Measurements from ENCODE around the gene CEPT1. TPM values are rescaled to one million over a fixed set of nuclear protein-coding genes. Genes with fewer than 3 reads are reported as not detected.

The CEPT1 gene
- total RNA-seq, 6 donors from 2014 or later, result 27.2 to 71.7 (median 35.3) TPM

- Histone ChIP-seq H3K9me3 (no peaks in the 10 kb centered on the region), H3K4me1 (peaks cover 41 to 66% (median 57%) of the 10 kb centered on the region in 4 donors), H3K27me3 (no peaks in the 10 kb centered on the region), H3K4me3 (no peak overlapping the region), H3K36me3 (peaks cover 13 to 49% (median 30%) of the 10 kb centered on the region in 4 donors), H3K27ac (peak overlapping the region; percentile 73 to 84 (median 82))
- ATAC-seq (ENCODE audit: low FRiP score in 2 of 2) (no peak), DNase-seq (no peak)
- no peak for TF ChIP-seq POLR2AphosphoS5 (IDR thresholded peaks at IDR 0.05)
- TF ChIP-seq EP300 (IDR thresholded peaks at IDR 0.05), result no peak
- TF ChIP-seq POLR2A (IDR thresholded peaks at IDR 0.05), result no peak
- TF ChIP-seq CTCF (IDR thresholded peaks at IDR 0.05), result no peak
- WGBS, 2 donors, result 94 to 98% methylated on average over 5 of the region's 5 CpGs
Measured at GRCh38 chr1:111192074-111192473, 52.1 kb downstream of the CEPT1 start.

GRCh38 chr1:111192658-111193519, 52.9 kb downstream of the CEPT1 start:
- Histone ChIP-seq H3K36me3 (peaks cover 5 to 48% (median 26%) of the 10 kb centered on the region in 4 donors), H3K4me1 (peaks cover 41 to 72% (median 60%) of the 10 kb centered on the region in 4 donors), H3K4me3 (peak overlapping the region in 1 of 4 donors; percentile 13), H3K9me3 (no peaks in the 10 kb centered on the region), H3K27me3 (no peaks in the 10 kb centered on the region), H3K27ac (peak overlapping the region; percentile 73 to 84 (median 82))
- WGBS, 2 donors, result 22 to 31% methylated on average over 10 of the region's 10 CpGs
- peak in 1 of 2 donors; percentile 44 for ATAC-seq (ENCODE audit: low FRiP score in 2 of 2)
- DNase-seq, result peak in 1 of 2 donors; percentile 67
- TF ChIP-seq POLR2AphosphoS5 (IDR thresholded peaks at IDR 0.05) (peak in 1 of 2 donors; percentile 13), EP300 (IDR thresholded peaks at IDR 0.05) (peak in 3 of 4 donors; percentile 11 to 56 (median 33)), POLR2A (IDR thresholded peaks at IDR 0.05) (no peak), CTCF (IDR thresholded peaks at IDR 0.05) (no peak)

- Histone ChIP-seq H3K9me3 (no peaks in the 10 kb centered on the region), H3K27me3 (no peaks in the 10 kb centered on the region), H3K4me1 (peaks cover 41 to 76% (median 63%) of the 10 kb centered on the region in 4 donors), H3K4me3 (no peak overlapping the region), H3K27ac (peak overlapping the region; percentile 73 to 84 (median 82)), H3K36me3 (peaks cover 0 to 42% (median 19%) of the 10 kb centered on the region in 4 donors)
- TF ChIP-seq EP300 (IDR thresholded peaks at IDR 0.05) (no peak), POLR2AphosphoS5 (IDR thresholded peaks at IDR 0.05) (no peak), CTCF (IDR thresholded peaks at IDR 0.05) (no peak), POLR2A (IDR thresholded peaks at IDR 0.05) (no peak)
- DNase-seq (no peak), ATAC-seq (ENCODE audit: low FRiP score in 2 of 2) (no peak)
- WGBS, 2 donors, result 89 to 99% methylated on average over 3 of the region's 3 CpGs
Measured at GRCh38 chr1:111193712-111194480, 53.9 kb downstream of the CEPT1 start.

GRCh38 chr1:111195002-111195684, 55.1 kb downstream of the CEPT1 start:
- Histone ChIP-seq H3K27me3 (no peaks in the 10 kb centered on the region), H3K36me3 (peaks cover 0 to 33% (median 17%) of the 10 kb centered on the region in 4 donors), H3K4me1 (peaks cover 39 to 85% (median 64%) of the 10 kb centered on the region in 4 donors), H3K4me3 (no peak overlapping the region), H3K27ac (peak overlapping the region in 2 of 4 donors; percentile 79 to 84), H3K9me3 (no peaks in the 10 kb centered on the region)
- WGBS, 2 donors, result 81 to 84% methylated on average over 4 of the region's 4 CpGs
- DNase-seq (no peak), ATAC-seq (ENCODE audit: low FRiP score in 2 of 2) (no peak)
- no peak for TF ChIP-seq CTCF (IDR thresholded peaks at IDR 0.05)
- no peak for TF ChIP-seq POLR2AphosphoS5 (IDR thresholded peaks at IDR 0.05)
- no peak for TF ChIP-seq POLR2A (IDR thresholded peaks at IDR 0.05)
